Keratinocyte (primary cell): ENCODE results near the gene MAML2. TPM values are rescaled to one million over a fixed set of nuclear protein-coding genes. Genes with fewer than 3 reads are reported as not detected.

ENCODE experiments used
- DNase-seq: peaks from one replicate; pipeline ENCODE4 v3.0.0-alpha.2; 2011; ENCODE audit warnings: low read depth, missing footprints, low spot score
- FAIRE-seq: peaks from 2 replicates; lab custom pipeline; 2011; peaks lifted over from hg19 to GRCh38; lab: Jason Lieb, UNC
- H2AFZ ChIP-seq: 2 replicates; pipeline ENCODE4 v1.6.0; 2012; ENCODE audit warnings: low read length, control low read depth, inconsistent platforms; ENCODE audit not compliant: control insufficient read depth
- H3K27ac ChIP-seq: 2 replicates; pipeline ENCODE4 v1.5.1; 2011; ENCODE audit warnings: low read length; ENCODE audit not compliant: control insufficient read depth, insufficient read depth
- H3K27me3 ChIP-seq: 3 replicates; pipeline ENCODE4 v1.6.0; 2011; ENCODE audit warnings: low read length; ENCODE audit not compliant: control insufficient read depth, insufficient read depth; ENCODE audit errors: extremely low read depth
- H3K36me3 ChIP-seq, 2 experiments: 2 replicates in 1 of 2; 3 replicates in 1 of 2; pipeline ENCODE4 v1.5.1; 2011; ENCODE audit warnings: low read length in 2 of 2, mild to moderate bottlenecking in 1 of 2; ENCODE audit not compliant: control insufficient read depth in 2 of 2, insufficient read depth in 2 of 2; ENCODE audit errors: extremely low read depth in 1 of 2
- H3K4me1 ChIP-seq: 3 replicates; pipeline ENCODE4 v1.5.1; 2011; ENCODE audit warnings: low read length; ENCODE audit not compliant: control insufficient read depth, insufficient read depth; ENCODE audit errors: extremely low read depth
- H3K4me2 ChIP-seq: 3 replicates; pipeline ENCODE4 v1.6.0; 2011; ENCODE audit warnings: low read depth, low read length; ENCODE audit not compliant: control insufficient read depth, insufficient read depth; ENCODE audit errors: extremely low read depth
- H3K4me3 ChIP-seq, 3 experiments: fragments of 200-600 bp in 1 of 3; sonication (generic) in 1 of 3; 2 replicates in 2 of 3; 3 replicates in 1 of 3; pipeline ENCODE4 v1.5.1; 2011 to 2016; ENCODE audit warnings: low read length in 3 of 3, mild to moderate bottlenecking in 3 of 3, control low read depth in 2 of 3, inconsistent platforms in 1 of 3, low read depth in 1 of 3, mixed read lengths in 1 of 3, mixed run types in 1 of 3, moderate library complexity in 1 of 3; ENCODE audit not compliant: control insufficient read depth in 2 of 3, insufficient read depth in 2 of 3; ENCODE audit errors: extremely low read depth in 1 of 3
- H3K79me2 ChIP-seq: 2 replicates; pipeline ENCODE4 v1.6.0; 2012; ENCODE audit warnings: low read length; ENCODE audit not compliant: control insufficient read depth, insufficient read depth
- H3K9ac ChIP-seq: 3 replicates; pipeline ENCODE4 v1.6.0; 2011; ENCODE audit warnings: low read length; ENCODE audit not compliant: control insufficient read depth, insufficient read depth; ENCODE audit errors: extremely low read depth
- H3K9me1 ChIP-seq: 3 replicates; pipeline ENCODE4 v1.6.0; 2011; ENCODE audit warnings: low read length; ENCODE audit not compliant: control insufficient read depth, insufficient read depth; ENCODE audit errors: extremely low read depth
- H3K9me3 ChIP-seq: 2 replicates; pipeline ENCODE4 v1.5.1; 2012; ENCODE audit warnings: low read depth, low read length; ENCODE audit not compliant: control insufficient read depth
- H4K20me1 ChIP-seq: 3 replicates; pipeline ENCODE4 v1.6.0; 2011; ENCODE audit warnings: low read length; ENCODE audit not compliant: control insufficient read depth, insufficient read depth; ENCODE audit errors: extremely low read depth
- CTCF ChIP-seq, 3 experiments: IDR thresholded peaks in 1 of 3; conservative IDR thresholded peaks in 1 of 3; optimal IDR thresholded peaks in 1 of 3; 2 replicates in 2 of 3; 3 replicates in 1 of 3; pipeline versions ENCODE3 to v1.5.1; 2011; ENCODE audit warnings: low read length in 3 of 3, mild to moderate bottlenecking in 3 of 3, moderate library complexity in 2 of 3, control low read depth in 1 of 3, inconsistent platforms in 1 of 3; ENCODE audit not compliant: insufficient read depth in 2 of 3; ENCODE audit errors: extremely low read depth in 1 of 3
- EZH2 ChIP-seq: IDR thresholded peaks from one replicate; pipeline ENCODE4 v1.6.1; 2012; ENCODE audit warnings: inconsistent platforms, mild to moderate bottlenecking, low read length, moderate library complexity
- dilution Hi-C: fragments of 300-500 bp; cut with MboI; formaldehyde crosslinking; loops from one replicate; pipeline ENCODE4 v1.7.0; 2020; ENCODE audit warnings: low sequenced_read_pairs; ENCODE audit not compliant: extremely low pct_ligation_motif_present
- polyA plus RNA-seq, 5 experiments: library from polyadenylated mRNA; depleted of rRNA in 3 of 5; stranded (reverse) in 3 of 5; stranded (forward) in 1 of 5; unstranded in 1 of 5; fragments of >200 nt; gene quantifications; 1 replicate in 1 of 5; 2 replicates in 3 of 5; 3 replicates in 1 of 5; pipeline versions ENCODE4 v1.2.1 to v1.2.3, GENCODE V29; 2011 to 2012; ENCODE audit warnings: missing spikeins in 2 of 5, low read depth in 1 of 5, low replicate concordance in 1 of 5

Gene MAML2
- polyA plus RNA-seq, 1 donor (not counting 4 experiments of a cell fraction or from before 2014, with no cell fraction given) = 4.2 TPM

DNA sequence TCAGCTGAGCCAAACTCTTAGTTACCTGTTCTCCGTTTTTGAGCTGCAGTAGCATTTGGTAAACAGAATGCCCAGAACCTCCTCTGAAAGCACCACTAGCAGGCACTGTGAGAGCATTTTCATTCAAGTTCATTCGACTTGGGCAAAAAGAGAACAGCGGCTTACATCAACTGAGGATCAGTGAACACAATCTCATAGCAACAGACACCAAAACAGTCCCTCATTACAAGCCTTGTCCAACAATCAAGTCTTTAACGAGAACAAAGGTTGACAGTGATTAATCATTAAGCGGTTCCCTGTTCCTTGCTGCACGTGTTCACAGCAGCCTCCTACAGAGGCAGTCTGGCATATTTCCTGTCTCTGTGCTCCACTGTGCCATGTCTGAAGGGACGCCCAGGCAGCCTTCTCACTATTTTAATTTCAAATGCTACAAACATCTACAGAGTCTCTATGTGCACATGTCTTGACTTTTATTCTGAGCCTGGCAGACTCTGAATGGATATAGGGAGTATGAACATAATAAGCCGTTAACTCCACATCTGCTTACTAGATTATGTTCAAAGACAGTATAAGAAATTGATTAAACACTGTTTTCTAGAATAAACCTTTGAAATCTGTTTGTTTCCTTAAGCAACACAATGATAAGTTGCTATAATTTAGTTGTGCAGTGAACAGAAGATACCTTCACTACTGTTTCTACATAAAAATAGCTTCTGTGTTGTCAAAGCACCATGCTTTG lies 330.7 kb downstream of the MAML2 start:
- Histone ChIP-seq H3K4me3 (peak overlapping the region in 1 of 3 experiments; percentile 43), H3K79me2 (no peaks in the 10 kb centered on the region), H3K9ac (peak overlapping the region; percentile 34), H3K4me1 (peaks cover 17% of the 10 kb centered on the region), H3K27me3 (no peaks in the 10 kb centered on the region), H3K9me3 (no peaks in the 10 kb centered on the region), H3K27ac (peak overlapping the region; percentile 39), H3K36me3 (no peaks in the 10 kb centered on the region), H2AFZ (peak overlapping the region; percentile 65), H4K20me1 (no peaks in the 10 kb centered on the region), H3K9me1 (no peaks in the 10 kb centered on the region), H3K4me2 (peak overlapping the region; percentile 76)
- peak; percentile 65 to 77 (median 65) for TF ChIP-seq CTCF (optimal IDR thresholded peaks at IDR 0.05 in 1 of 3, IDR thresholded peaks at IDR 0.05 in 1 of 3, conservative IDR thresholded peaks at IDR 0.05 in 1 of 3; ENCODE audit: extremely low read depth in 1 of 3, insufficient read depth in 2 of 3, low read length in 3 of 3)
- TF ChIP-seq EZH2 = no peak
- FAIRE-seq (peak; percentile 79), DNase-seq (peak; percentile 28)
- dilution Hi-C loops = no loop called here

DNA sequence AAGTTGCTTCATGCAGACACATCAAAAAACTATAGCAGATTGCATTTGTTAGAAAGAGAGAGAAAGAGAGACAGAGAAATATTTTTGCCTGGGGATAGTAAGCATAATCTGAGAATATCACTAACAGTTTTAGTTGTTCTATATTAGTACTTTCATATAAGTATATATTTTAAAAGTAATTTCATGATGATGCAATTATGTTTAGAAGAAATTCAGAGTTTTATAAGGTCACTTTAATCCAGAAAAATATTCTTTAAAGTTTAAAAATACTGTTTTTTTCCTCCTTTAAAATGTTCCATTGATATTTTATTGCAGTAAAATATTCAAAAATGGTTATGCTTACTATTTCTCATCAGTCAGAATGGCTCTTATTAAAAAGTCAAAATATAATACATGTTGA lies 332.3 kb downstream of the MAML2 start:
- no peak overlapping the region for H3K9ac ChIP-seq
- no peak for FAIRE-seq
- no peaks in the 10 kb centered on the region for H4K20me1 ChIP-seq
- no peak overlapping the region for H3K27ac ChIP-seq
- H3K4me1 ChIP-seq = peaks cover 17% of the 10 kb centered on the region
- H3K9me1 ChIP-seq = no peaks in the 10 kb centered on the region
- H3K27me3 ChIP-seq = no peaks in the 10 kb centered on the region
- no peaks in the 10 kb centered on the region for H3K79me2 ChIP-seq
- dilution Hi-C loops = no loop called here
- H3K4me2 ChIP-seq = no peak overlapping the region
- H3K4me3 ChIP-seq = no peak overlapping the region
- DNase-seq = no peak
- no peaks in the 10 kb centered on the region for H3K36me3 ChIP-seq
- TF ChIP-seq CTCF (optimal IDR thresholded peaks at IDR 0.05 in 1 of 3, IDR thresholded peaks at IDR 0.05 in 1 of 3, conservative IDR thresholded peaks at IDR 0.05 in 1 of 3; ENCODE audit: extremely low read depth in 1 of 3, insufficient read depth in 2 of 3, low read length in 3 of 3) (no peak), EZH2 (no peak)
- H3K9me3 ChIP-seq = no peaks in the 10 kb centered on the region
- no peak overlapping the region for H2AFZ ChIP-seq
